ENCODE measurements around the gene CROCC2. TPM values are rescaled to one million over a fixed set of nuclear protein-coding genes. Genes with fewer than 3 reads are reported as not detected.

CROCC2 gene
- total and polyA plus RNA-seq, 2 of the 13 experiments (the other 11 are each of a cell fraction or from before 2014, with no cell fraction given): not detected

DNA sequence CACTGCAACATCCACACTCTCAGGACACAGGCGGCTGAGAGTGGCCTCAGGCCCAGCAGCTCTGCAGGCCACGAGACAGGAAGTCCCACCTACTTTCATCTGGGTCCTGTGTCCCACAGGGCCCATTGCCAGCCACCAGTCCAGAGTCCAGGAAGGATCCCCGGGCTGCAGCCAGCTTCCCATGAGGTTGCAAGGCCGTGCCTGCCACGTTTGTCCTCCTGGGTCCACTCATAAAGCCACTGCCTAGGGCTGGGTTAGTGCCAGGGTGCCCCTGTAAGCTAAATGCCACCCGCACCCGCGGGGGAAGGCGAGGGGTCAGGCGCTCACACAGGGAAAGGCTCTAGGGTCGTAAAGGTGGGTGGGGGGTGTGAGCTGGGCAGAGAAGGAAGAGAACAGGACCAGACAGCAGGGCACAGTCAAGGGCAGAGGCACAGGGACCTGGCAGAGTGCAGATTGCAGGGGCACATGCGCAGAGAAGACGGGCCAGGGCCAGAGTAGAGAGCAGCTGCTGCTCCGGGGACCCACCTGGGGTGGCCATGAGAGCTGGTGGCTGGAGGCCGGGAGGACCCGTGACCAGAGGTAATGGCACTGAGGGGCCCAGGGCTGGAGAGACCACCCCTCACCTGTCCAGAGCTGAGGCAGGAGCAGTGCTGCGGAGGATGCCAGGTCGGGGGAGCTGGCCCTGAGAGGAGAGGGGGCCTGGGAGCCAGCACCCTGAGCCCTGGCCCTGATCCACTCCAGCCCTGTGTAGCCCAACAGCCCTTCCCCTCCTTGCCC, 29.5 kb upstream of the CROCC2 start (continued):
- TF ChIP-seq KLF16 (CRISPR knock-in tag; IDR thresholded peaks at IDR 0.05): peak; percentile 73 to 84; a peak in 2 of 4 replicates
- no peak for TF ChIP-seq ZNF784 (CRISPR knock-in tag; IDR thresholded peaks at IDR 0.05; ENCODE audit: borderline replicate concordance)
- no peak for TF ChIP-seq ZNF496 (CRISPR knock-in tag; IDR thresholded peaks at IDR 0.05; ENCODE audit: insufficient replicate concordance)
- no peak for TF ChIP-seq TEF (CRISPR knock-in tag; IDR thresholded peaks at IDR 0.05)
- TF ChIP-seq ATF5 (CRISPR knock-in tag; IDR thresholded peaks at IDR 0.05; ENCODE audit: low read depth): peak; percentile 82; the same call in 1 of the 2 replicates
- TF ChIP-seq, protein P1, sequence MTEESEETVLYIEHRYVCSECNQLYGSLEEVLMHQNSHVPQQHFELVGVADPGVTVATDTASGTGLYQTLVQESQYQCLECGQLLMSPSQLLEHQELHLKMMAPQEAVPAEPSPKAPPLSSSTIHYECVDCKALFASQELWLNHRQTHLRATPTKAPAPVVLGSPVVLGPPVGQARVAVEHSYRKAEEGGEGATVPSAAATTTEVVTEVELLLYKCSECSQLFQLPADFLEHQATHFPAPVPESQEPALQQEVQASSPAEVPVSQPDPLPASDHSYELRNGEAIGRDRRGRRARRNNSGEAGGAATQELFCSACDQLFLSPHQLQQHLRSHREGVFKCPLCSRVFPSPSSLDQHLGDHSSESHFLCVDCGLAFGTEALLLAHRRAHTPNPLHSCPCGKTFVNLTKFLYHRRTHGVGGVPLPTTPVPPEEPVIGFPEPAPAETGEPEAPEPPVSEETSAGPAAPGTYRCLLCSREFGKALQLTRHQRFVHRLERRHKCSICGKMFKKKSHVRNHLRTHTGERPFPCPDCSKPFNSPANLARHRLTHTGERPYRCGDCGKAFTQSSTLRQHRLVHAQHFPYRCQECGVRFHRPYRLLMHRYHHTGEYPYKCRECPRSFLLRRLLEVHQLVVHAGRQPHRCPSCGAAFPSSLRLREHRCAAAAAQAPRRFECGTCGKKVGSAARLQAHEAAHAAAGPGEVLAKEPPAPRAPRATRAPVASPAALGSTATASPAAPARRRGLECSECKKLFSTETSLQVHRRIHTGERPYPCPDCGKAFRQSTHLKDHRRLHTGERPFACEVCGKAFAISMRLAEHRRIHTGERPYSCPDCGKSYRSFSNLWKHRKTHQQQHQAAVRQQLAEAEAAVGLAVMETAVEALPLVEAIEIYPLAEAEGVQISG (CRISPR knock-in tag; IDR thresholded peaks at IDR 0.05): peak; percentile 82
- TF ChIP-seq ZNF792 (CRISPR knock-in tag; IDR thresholded peaks at IDR 0.05): peak; percentile 89; the same call in 1 of the 2 replicates
- TF ChIP-seq TEAD2 (CRISPR knock-in tag; IDR thresholded peaks at IDR 0.05): no peak
- 0 out of 2 replicates have a peak, but pooled peaks have one; percentile 63 for TF ChIP-seq ZNF552 (CRISPR knock-in tag; IDR thresholded peaks at IDR 0.05; ENCODE audit: borderline replicate concordance)
- TF ChIP-seq NONO (IDR thresholded peaks at IDR 0.05): no peak
- TF ChIP-seq NONO (CRISPR knock-in tag; conservative IDR thresholded peaks at IDR 0.05): peak; percentile 86
- TF ChIP-seq ZSCAN30 (CRISPR knock-in tag; IDR thresholded peaks at IDR 0.05): no peak
- no peak for TF ChIP-seq ETV6 (CRISPR knock-in tag; conservative IDR thresholded peaks at IDR 0.05)
- TF ChIP-seq REST (IDR thresholded peaks at IDR 0.05; ENCODE audit: borderline replicate concordance in 1 of 2, low read depth in 1 of 2, low read length in 2 of 2): peak in 1 of 2 experiments; percentile 62; a peak in 1 of 4 replicates
- no peak for TF ChIP-seq TRAFD1 (CRISPR knock-in tag; IDR thresholded peaks at IDR 0.05; ENCODE audit: borderline replicate concordance)
- 0 out of 2 replicates have a peak, but pooled peaks have one; percentile 25 for TF ChIP-seq THYN1 (CRISPR knock-in tag; IDR thresholded peaks at IDR 0.05; ENCODE audit: borderline replicate concordance, low read depth)

Data from HepG2 (cell line).